Measurements from ENCODE around the gene NALCN.

The NALCN gene

GRCh38 chr13:101127741-101128353 is 288.5 kb downstream of the NALCN start:
- no peak overlapping the region for H3K56ac ChIP-seq (ENCODE audit: low read length)
- peak; percentile 50 for DNase-seq
- H4K8ac ChIP-seq (ENCODE audit: low read depth, low read length) = no peak overlapping the region
- no peak overlapping the region for H2BK5ac ChIP-seq (ENCODE audit: low read length)
- H3K23ac ChIP-seq (ENCODE audit: low read length) = no peak overlapping the region
- no peak overlapping the region for H3K9ac ChIP-seq (ENCODE audit: low read length)
- no peak overlapping the region for H4K5ac ChIP-seq (ENCODE audit: low read length)
- H3K4me2 ChIP-seq (ENCODE audit: low read length) = no peak overlapping the region
- no peak overlapping the region for H3K4ac ChIP-seq (ENCODE audit: low read depth, low read length)
- H3K36me3 ChIP-seq (ENCODE audit: control insufficient read depth, insufficient read depth, low read length) = no peaks in the 10 kb centered on the region
- no peak overlapping the region for H3K18ac ChIP-seq (ENCODE audit: low read length)
- no peak overlapping the region for H2BK15ac ChIP-seq (replicated peaks; ENCODE audit: low read depth)
- no peaks in the 10 kb centered on the region for H3K27me3 ChIP-seq (ENCODE audit: insufficient read depth, low read length, poor library complexity)
- H3K4me3 ChIP-seq (ENCODE audit: low read length) = no peak overlapping the region
- H3K4me1 ChIP-seq (ENCODE audit: control insufficient read depth, low read depth, low read length) = no peaks in the 10 kb centered on the region
- H2BK120ac ChIP-seq (ENCODE audit: low read depth, low read length) = no peak overlapping the region
- H3K79me2 ChIP-seq (ENCODE audit: control insufficient read depth, insufficient read depth, low read length) = no peaks in the 10 kb centered on the region
- no peaks in the 10 kb centered on the region for H3K79me1 ChIP-seq (ENCODE audit: low read length)
- no CpG with 5 or more reads among the region's 5 CpGs for WGBS (ENCODE audit: extremely low coverage, insufficient coverage, low lambda C conversion rate)
- no peak overlapping the region for H3K27ac ChIP-seq (ENCODE audit: low read depth, low read length)
- no peak overlapping the region for H2AK5ac ChIP-seq (ENCODE audit: low read length)

DNA sequence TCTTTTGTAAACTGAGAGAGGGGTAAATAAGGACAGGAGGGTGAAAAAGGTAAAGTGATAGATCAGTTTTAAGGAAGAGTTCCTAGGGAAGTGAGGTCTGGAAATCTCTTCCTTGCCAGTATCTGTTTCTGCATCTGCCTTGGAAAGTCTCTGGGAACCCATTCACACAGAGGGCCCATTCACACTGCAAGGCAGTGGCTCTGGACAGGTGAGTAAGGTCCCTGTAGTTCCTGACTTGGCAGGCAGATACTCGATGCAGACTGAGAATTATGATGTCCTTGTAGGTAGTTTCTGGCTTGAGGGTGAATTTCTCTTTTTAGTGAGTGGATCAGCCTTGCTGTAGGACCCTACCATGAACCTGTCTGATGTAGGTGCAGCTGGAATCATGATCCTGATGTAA is 293.3 kb downstream of the NALCN start:
- Histone ChIP-seq H2BK120ac (ENCODE audit: low read depth, low read length) (no peak overlapping the region), H3K23ac (ENCODE audit: low read length) (no peak overlapping the region), H3K27ac (ENCODE audit: low read depth, low read length) (no peak overlapping the region), H3K18ac (ENCODE audit: low read length) (no peak overlapping the region), H2AK5ac (ENCODE audit: low read length) (no peak overlapping the region), H3K56ac (ENCODE audit: low read length) (no peak overlapping the region), H2BK5ac (ENCODE audit: low read length) (no peak overlapping the region), H3K27me3 (ENCODE audit: insufficient read depth, low read length, poor library complexity) (no peaks in the 10 kb centered on the region), H2BK15ac (replicated peaks; ENCODE audit: low read depth) (no peak overlapping the region), H3K79me2 (ENCODE audit: control insufficient read depth, insufficient read depth, low read length) (no peaks in the 10 kb centered on the region), H3K4me3 (ENCODE audit: low read length) (no peak overlapping the region), H3K36me3 (ENCODE audit: control insufficient read depth, insufficient read depth, low read length) (no peaks in the 10 kb centered on the region), H3K79me1 (ENCODE audit: low read length) (no peaks in the 10 kb centered on the region), H3K4me1 (ENCODE audit: control insufficient read depth, low read depth, low read length) (no peaks in the 10 kb centered on the region), H4K5ac (ENCODE audit: low read length) (no peak overlapping the region), H3K9ac (ENCODE audit: low read length) (no peak overlapping the region), H4K8ac (ENCODE audit: low read depth, low read length) (no peak overlapping the region), H3K4ac (ENCODE audit: low read depth, low read length) (no peak overlapping the region), H3K4me2 (ENCODE audit: low read length) (no peak overlapping the region)
- no peak for DNase-seq
- WGBS (ENCODE audit: extremely low coverage, insufficient coverage, low lambda C conversion rate) = no CpG with 5 or more reads among the region's 1 CpG

- Histone ChIP-seq H3K36me3 (ENCODE audit: control insufficient read depth, insufficient read depth, low read length) (no peaks in the 10 kb centered on the region), H3K27me3 (ENCODE audit: insufficient read depth, low read length, poor library complexity) (no peaks in the 10 kb centered on the region), H3K79me2 (ENCODE audit: control insufficient read depth, insufficient read depth, low read length) (no peaks in the 10 kb centered on the region), H3K79me1 (ENCODE audit: low read length) (no peaks in the 10 kb centered on the region), H3K9ac (ENCODE audit: low read length) (no peak overlapping the region), H3K4me2 (ENCODE audit: low read length) (no peak overlapping the region), H4K8ac (ENCODE audit: low read depth, low read length) (no peak overlapping the region), H2AK5ac (ENCODE audit: low read length) (no peak overlapping the region), H3K4me1 (ENCODE audit: control insufficient read depth, low read depth, low read length) (no peaks in the 10 kb centered on the region), H3K18ac (ENCODE audit: low read length) (no peak overlapping the region), H3K27ac (ENCODE audit: low read depth, low read length) (no peak overlapping the region), H2BK15ac (replicated peaks; ENCODE audit: low read depth) (no peak overlapping the region), H3K23ac (ENCODE audit: low read length) (no peak overlapping the region), H3K56ac (ENCODE audit: low read length) (no peak overlapping the region), H3K4ac (ENCODE audit: low read depth, low read length) (no peak overlapping the region), H4K5ac (ENCODE audit: low read length) (no peak overlapping the region), H3K4me3 (ENCODE audit: low read length) (no peak overlapping the region), H2BK5ac (ENCODE audit: low read length) (no peak overlapping the region), H2BK120ac (ENCODE audit: low read depth, low read length) (no peak overlapping the region)
- DNase-seq = no peak
- WGBS (ENCODE audit: extremely low coverage, insufficient coverage, low lambda C conversion rate) = no CpG with 5 or more reads among the region's 4 CpGs
Measured at GRCh38 chr13:101121608-101122007, 294.7 kb downstream of the NALCN start.

DNA sequence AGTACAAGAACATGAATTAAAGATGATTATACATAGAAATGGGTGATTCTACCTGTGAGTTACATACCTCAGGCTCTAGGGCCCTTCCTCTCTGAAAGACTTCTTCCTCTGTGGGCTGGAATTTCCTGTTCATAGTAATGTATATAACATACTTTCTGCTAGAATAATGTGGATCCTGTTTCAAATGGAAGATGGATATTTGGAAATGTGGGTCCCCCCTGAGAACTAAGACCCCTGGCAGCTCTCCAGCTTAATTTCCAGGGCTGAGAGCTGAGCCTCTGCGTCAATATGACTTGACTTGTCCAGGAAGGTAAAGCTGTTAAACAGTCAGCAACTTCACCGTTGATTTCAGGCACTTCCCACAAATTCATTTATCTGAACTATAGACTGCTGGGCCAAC is 296.3 kb downstream of the NALCN start:
- no peaks in the 10 kb centered on the region for H3K27me3 ChIP-seq (ENCODE audit: insufficient read depth, low read length, poor library complexity)
- no CpG with 5 or more reads among the region's 2 CpGs for WGBS (ENCODE audit: extremely low coverage, insufficient coverage, low lambda C conversion rate)
- DNase-seq = no peak
- no peak overlapping the region for H2BK5ac ChIP-seq (ENCODE audit: low read length)
- no peak overlapping the region for H4K5ac ChIP-seq (ENCODE audit: low read length)
- H3K4me3 ChIP-seq (ENCODE audit: low read length) = no peak overlapping the region
- H3K9ac ChIP-seq (ENCODE audit: low read length) = no peak overlapping the region
- no peaks in the 10 kb centered on the region for H3K79me1 ChIP-seq (ENCODE audit: low read length)
- H3K18ac ChIP-seq (ENCODE audit: low read length) = peak overlapping the region; percentile 65
- H3K4ac ChIP-seq (ENCODE audit: low read depth, low read length) = no peak overlapping the region
- H3K4me2 ChIP-seq (ENCODE audit: low read length) = no peak overlapping the region
- no peak overlapping the region for H3K56ac ChIP-seq (ENCODE audit: low read length)
- H3K27ac ChIP-seq (ENCODE audit: low read depth, low read length) = no peak overlapping the region
- H3K4me1 ChIP-seq (ENCODE audit: control insufficient read depth, low read depth, low read length) = no peaks in the 10 kb centered on the region
- H2BK120ac ChIP-seq (ENCODE audit: low read depth, low read length) = no peak overlapping the region
- H2BK15ac ChIP-seq (replicated peaks; ENCODE audit: low read depth) = peak overlapping the region; percentile 92
- H3K23ac ChIP-seq (ENCODE audit: low read length) = no peak overlapping the region
- H3K79me2 ChIP-seq (ENCODE audit: control insufficient read depth, insufficient read depth, low read length) = no peaks in the 10 kb centered on the region
- H3K36me3 ChIP-seq (ENCODE audit: control insufficient read depth, insufficient read depth, low read length) = no peaks in the 10 kb centered on the region
- no peak overlapping the region for H4K8ac ChIP-seq (ENCODE audit: low read depth, low read length)
- H2AK5ac ChIP-seq (ENCODE audit: low read length) = no peak overlapping the region

GRCh38 chr13:101116826-101117225 is 299.5 kb downstream of the NALCN start:
- H3K27me3 ChIP-seq (ENCODE audit: insufficient read depth, low read length, poor library complexity) = no peaks in the 10 kb centered on the region
- no peak overlapping the region for H3K4me2 ChIP-seq (ENCODE audit: low read length)
- H2AK5ac ChIP-seq (ENCODE audit: low read length) = no peak overlapping the region
- no peak overlapping the region for H3K18ac ChIP-seq (ENCODE audit: low read length)
- H2BK5ac ChIP-seq (ENCODE audit: low read length) = no peak overlapping the region
- no peaks in the 10 kb centered on the region for H3K4me1 ChIP-seq (ENCODE audit: control insufficient read depth, low read depth, low read length)
- no peaks in the 10 kb centered on the region for H3K36me3 ChIP-seq (ENCODE audit: control insufficient read depth, insufficient read depth, low read length)
- no peak overlapping the region for H3K9ac ChIP-seq (ENCODE audit: low read length)
- peak; percentile 68 for DNase-seq
- H4K5ac ChIP-seq (ENCODE audit: low read length) = no peak overlapping the region
- no peaks in the 10 kb centered on the region for H3K79me1 ChIP-seq (ENCODE audit: low read length)
- H4K8ac ChIP-seq (ENCODE audit: low read depth, low read length) = no peak overlapping the region
- no peak overlapping the region for H2BK120ac ChIP-seq (ENCODE audit: low read depth, low read length)
- WGBS (ENCODE audit: extremely low coverage, insufficient coverage, low lambda C conversion rate) = no CpG with 5 or more reads among the region's 4 CpGs
- H3K56ac ChIP-seq (ENCODE audit: low read length) = no peak overlapping the region
- no peak overlapping the region for H3K4ac ChIP-seq (ENCODE audit: low read depth, low read length)
- no peak overlapping the region for H2BK15ac ChIP-seq (replicated peaks; ENCODE audit: low read depth)
- H3K79me2 ChIP-seq (ENCODE audit: control insufficient read depth, insufficient read depth, low read length) = no peaks in the 10 kb centered on the region
- no peak overlapping the region for H3K23ac ChIP-seq (ENCODE audit: low read length)
- no peak overlapping the region for H3K4me3 ChIP-seq (ENCODE audit: low read length)
- H3K27ac ChIP-seq (ENCODE audit: low read depth, low read length) = no peak overlapping the region

DNA sequence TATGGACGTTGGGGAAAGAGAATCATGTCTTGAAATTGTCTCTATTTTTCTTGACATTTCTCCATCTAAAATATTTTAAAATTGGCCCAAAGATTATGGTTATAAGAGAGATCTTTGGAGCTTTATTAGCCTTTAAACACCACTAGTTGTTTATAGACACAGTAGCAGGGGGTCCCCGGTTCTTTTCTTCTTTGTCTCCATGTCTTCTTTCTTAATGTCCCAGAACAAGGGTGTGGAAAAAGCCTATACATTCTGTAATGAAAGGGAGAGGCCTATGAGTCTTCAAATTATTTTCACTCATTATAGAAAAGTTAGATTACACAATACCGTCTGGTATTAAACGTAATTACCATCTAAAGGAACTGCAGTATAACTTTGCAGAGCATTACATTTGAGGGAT is 300.0 kb downstream of the NALCN start:
- H4K5ac ChIP-seq (ENCODE audit: low read length) = no peak overlapping the region
- H3K23ac ChIP-seq (ENCODE audit: low read length) = no peak overlapping the region
- H3K4me2 ChIP-seq (ENCODE audit: low read length) = no peak overlapping the region
- H4K8ac ChIP-seq (ENCODE audit: low read depth, low read length) = no peak overlapping the region
- no peak overlapping the region for H3K4ac ChIP-seq (ENCODE audit: low read depth, low read length)
- H3K4me3 ChIP-seq (ENCODE audit: low read length) = no peak overlapping the region
- H3K56ac ChIP-seq (ENCODE audit: low read length) = no peak overlapping the region
- H2BK15ac ChIP-seq (replicated peaks; ENCODE audit: low read depth) = no peak overlapping the region
- H2BK5ac ChIP-seq (ENCODE audit: low read length) = no peak overlapping the region
- H3K79me2 ChIP-seq (ENCODE audit: control insufficient read depth, insufficient read depth, low read length) = no peaks in the 10 kb centered on the region
- no peak overlapping the region for H3K27ac ChIP-seq (ENCODE audit: low read depth, low read length)
- no peak overlapping the region for H3K9ac ChIP-seq (ENCODE audit: low read length)
- no CpG with 5 or more reads among the region's 4 CpGs for WGBS (ENCODE audit: extremely low coverage, insufficient coverage, low lambda C conversion rate)
- H2BK120ac ChIP-seq (ENCODE audit: low read depth, low read length) = no peak overlapping the region
- H3K36me3 ChIP-seq (ENCODE audit: control insufficient read depth, insufficient read depth, low read length) = no peaks in the 10 kb centered on the region
- H3K4me1 ChIP-seq (ENCODE audit: control insufficient read depth, low read depth, low read length) = no peaks in the 10 kb centered on the region
- DNase-seq = no peak
- no peaks in the 10 kb centered on the region for H3K79me1 ChIP-seq (ENCODE audit: low read length)
- H3K27me3 ChIP-seq (ENCODE audit: insufficient read depth, low read length, poor library complexity) = no peaks in the 10 kb centered on the region
- H2AK5ac ChIP-seq (ENCODE audit: low read length) = no peak overlapping the region
- H3K18ac ChIP-seq (ENCODE audit: low read length) = no peak overlapping the region
